BLaER1 treated with 17β-estradiol and CSF1 and Interleukin-3, amounts not matched to agents 10 nM and 100 nM (cell line): ENCODE results near the gene RERE.

Experiments
- H3K27ac ChIP-seq, 11 experiments: shearing (Covaris generic); formaldehyde crosslinking; 2 replicates each; pipeline ENCODE4 v1.8.1; 2022
- H3K27me3 ChIP-seq, 11 experiments: shearing (Covaris generic); formaldehyde crosslinking; 2 replicates each; pipeline ENCODE4 v1.8.1; 2022
- H3K36me3 ChIP-seq, 11 experiments: shearing (Covaris generic); formaldehyde crosslinking; 2 replicates each; pipeline ENCODE4 v1.8.1; 2022
- H3K4me1 ChIP-seq, 10 experiments: shearing (Covaris generic); formaldehyde crosslinking; 2 replicates each; pipeline ENCODE4 v1.8.1; 2022
- H3K4me2 ChIP-seq, 11 experiments: shearing (Covaris generic); formaldehyde crosslinking; 2 replicates each; pipeline ENCODE4 v1.8.1; 2022
- H3K4me3 ChIP-seq, 10 experiments: shearing (Covaris generic); formaldehyde crosslinking; 2 replicates each; pipeline ENCODE4 v1.8.1; 2022
- H3K9ac ChIP-seq, 11 experiments: shearing (Covaris generic); formaldehyde crosslinking; 2 replicates each; pipeline ENCODE4 v1.8.1; 2022
- H3K9me3 ChIP-seq, 11 experiments: shearing (Covaris generic); formaldehyde crosslinking; replicated peaks in 1 of 11; 2 replicates each; pipeline ENCODE4 v1.8.1; 2022
- H4K20me1 ChIP-seq, 11 experiments: shearing (Covaris generic); formaldehyde crosslinking; 2 replicates each; pipeline ENCODE4 v1.8.1; 2022
- Cebpa-rat ChIP-seq, 11 experiments: shearing (Covaris generic); IDR thresholded peaks; 2 replicates each; pipeline ENCODE4 v1.8.1; 2022

The RERE gene

DNA sequence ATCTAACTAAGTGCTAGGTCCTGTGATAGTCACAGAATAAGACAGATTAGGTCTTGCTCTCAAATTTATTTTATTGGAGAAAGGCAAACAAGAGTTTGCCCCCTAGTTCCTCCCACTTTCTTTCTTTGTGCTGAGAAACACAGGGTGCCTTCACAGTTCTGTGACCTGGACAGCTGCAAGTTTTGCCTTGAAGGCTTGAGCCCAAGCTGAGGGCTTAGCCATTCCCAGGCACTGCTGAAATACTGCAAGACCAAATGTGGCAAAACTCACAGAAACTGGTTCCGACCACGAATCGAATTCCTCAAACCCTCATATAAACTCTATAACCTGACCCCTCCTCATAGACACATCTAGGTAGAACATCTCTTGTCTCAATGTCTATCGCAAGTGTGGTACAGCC, 227.9 kb downstream of the RERE start:
- Histone ChIP-seq H3K36me3 (peaks cover 9 to 90% (median 66%) of the 10 kb centered on the region in 11 experiments; a peak in 21 of 22 replicates), H3K9me3 (peaks cover 12 to 18% (median 13%) of the 10 kb centered on the region in 11 experiments), H3K27me3 (no peaks in the 10 kb centered on the region), H3K4me1 (peaks cover 0 to 21% (median 13%) of the 10 kb centered on the region in 10 experiments; a peak in 7 of 20 replicates), H3K27ac (no peak overlapping the region), H3K9ac (no peak overlapping the region), H3K4me3 (no peak overlapping the region), H3K4me2 (no peak overlapping the region), H4K20me1 (peaks cover 47 to 100% (median 90%) of the 10 kb centered on the region in 11 experiments; a peak in 21 of 22 replicates)
- no peak for TF ChIP-seq Cebpa-rat (IDR thresholded peaks at IDR 0.05)

DNA sequence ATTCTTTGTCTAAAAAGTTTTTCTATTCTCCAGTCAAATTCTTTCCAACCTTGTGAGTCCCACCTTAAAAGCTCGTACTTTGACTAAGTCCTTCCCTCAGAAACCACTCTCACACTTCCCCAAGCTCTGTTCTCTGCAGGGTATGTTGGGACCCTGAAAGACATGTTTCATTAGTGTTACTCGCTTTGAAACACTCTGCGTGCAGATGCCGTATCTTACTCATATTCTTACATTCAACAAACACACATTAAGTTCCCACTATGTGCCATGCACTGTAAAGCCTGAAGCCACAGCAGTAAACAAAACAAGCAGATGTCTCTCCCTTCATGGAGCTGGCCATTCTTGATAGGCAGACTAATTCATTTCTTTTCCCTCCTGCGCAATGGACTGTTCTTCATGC, 229.7 kb downstream of the RERE start:
- peaks cover 0 to under 1% (median 0%) of the 10 kb centered on the region in 11 experiments; a peak in 1 of 22 replicates for H3K9me3 ChIP-seq
- peaks cover 0 to 86% (median 61%) of the 10 kb centered on the region in 11 experiments; a peak in 20 of 22 replicates for H3K36me3 ChIP-seq
- H3K4me2 ChIP-seq, result no peak overlapping the region
- H3K27me3 ChIP-seq, result no peaks in the 10 kb centered on the region
- H3K4me3 ChIP-seq, result no peak overlapping the region
- H3K9ac ChIP-seq, result no peak overlapping the region
- H3K4me1 ChIP-seq, result peaks cover 0 to 21% (median 13%) of the 10 kb centered on the region in 10 experiments; a peak in 7 of 20 replicates
- peaks cover 47 to 100% (median 98%) of the 10 kb centered on the region in 11 experiments; a peak in 21 of 22 replicates for H4K20me1 ChIP-seq
- H3K27ac ChIP-seq, result no peak overlapping the region
- TF ChIP-seq Cebpa-rat (IDR thresholded peaks at IDR 0.05), result no peak

DNA sequence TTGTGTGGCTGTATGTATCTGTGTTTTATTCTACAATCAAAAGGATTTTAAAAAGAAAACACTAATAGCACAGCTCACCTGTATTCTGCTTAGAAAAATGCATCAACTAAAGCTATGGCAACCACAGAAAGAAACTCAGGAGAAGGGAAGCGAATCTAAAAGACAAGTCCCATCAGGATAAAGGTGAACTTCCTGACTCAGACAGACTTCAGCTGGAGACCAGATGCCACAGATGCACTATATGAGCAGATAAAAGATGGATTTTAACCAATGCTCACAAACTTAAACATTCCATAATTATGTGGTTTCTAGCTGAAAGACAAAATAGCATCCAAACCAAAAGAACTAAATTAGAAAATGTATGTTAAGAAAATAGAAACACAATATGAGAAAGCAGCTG, 231.0 kb downstream of the RERE start:
- no peak for TF ChIP-seq Cebpa-rat (IDR thresholded peaks at IDR 0.05)
- Histone ChIP-seq H3K4me1 (peaks cover 0 to 17% (median 10%) of the 10 kb centered on the region in 10 experiments; a peak in 7 of 20 replicates), H3K27ac (no peak overlapping the region), H4K20me1 (peaks cover 44 to 99% (median 94%) of the 10 kb centered on the region in 11 experiments; a peak in 21 of 22 replicates), H3K4me3 (no peak overlapping the region), H3K9ac (no peak overlapping the region), H3K36me3 (peaks cover 0 to 85% (median 63%) of the 10 kb centered on the region in 11 experiments; a peak in 20 of 22 replicates), H3K4me2 (no peak overlapping the region), H3K9me3 (no peaks in the 10 kb centered on the region), H3K27me3 (no peaks in the 10 kb centered on the region)

DNA sequence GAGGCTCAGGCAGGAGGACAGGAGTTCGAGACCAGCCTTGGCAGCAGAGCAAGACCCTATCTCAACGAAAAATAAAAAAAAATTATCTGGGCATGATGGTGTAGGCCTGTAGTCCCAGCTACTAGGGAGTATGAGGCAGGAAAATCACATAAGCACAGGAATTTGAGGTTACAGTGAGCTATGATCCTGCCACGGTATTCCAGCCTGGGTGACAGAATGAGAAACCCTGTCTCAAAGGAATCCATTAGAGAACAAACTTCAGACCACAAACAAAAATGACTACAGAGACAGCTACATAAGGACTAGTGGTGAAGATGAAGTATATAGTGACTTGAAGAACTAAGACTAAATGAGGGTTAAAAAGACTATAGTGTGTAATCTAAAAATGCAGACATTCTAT, 233.1 kb downstream of the RERE start:
- Histone ChIP-seq H3K36me3 (peaks cover 14 to 83% (median 58%) of the 10 kb centered on the region in 11 experiments; a peak in 21 of 22 replicates), H3K9me3 (no peaks in the 10 kb centered on the region), H3K9ac (no peak overlapping the region), H3K27ac (no peak overlapping the region), H3K4me1 (peaks cover 0 to 8% (median 0%) of the 10 kb centered on the region in 10 experiments; a peak in 1 of 20 replicates), H4K20me1 (peaks cover 27 to 99% (median 84%) of the 10 kb centered on the region in 11 experiments; a peak in 19 of 22 replicates), H3K4me3 (no peak overlapping the region), H3K4me2 (no peak overlapping the region), H3K27me3 (no peaks in the 10 kb centered on the region)
- TF ChIP-seq Cebpa-rat (IDR thresholded peaks at IDR 0.05), result no peak

DNA sequence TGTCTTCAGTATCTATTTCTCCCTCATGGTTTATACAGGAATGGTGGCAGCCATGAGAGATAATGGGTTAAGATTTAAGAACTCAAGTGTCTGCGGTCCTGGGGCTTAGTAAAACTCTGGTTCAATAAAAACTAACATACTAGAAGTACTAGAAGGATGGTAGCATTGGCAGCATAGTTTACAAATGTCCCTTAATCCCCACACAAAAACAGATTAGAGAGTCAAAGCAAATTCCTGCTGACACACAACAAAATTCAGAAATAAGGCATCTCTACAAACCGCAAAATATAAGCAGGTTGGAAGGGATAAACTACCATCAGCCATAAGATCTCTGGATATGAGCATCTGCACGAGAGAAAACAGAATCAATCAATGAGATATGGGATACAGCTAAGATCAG, 234.4 kb downstream of the RERE start:
- H3K27ac ChIP-seq, result no peak overlapping the region
- no peak overlapping the region for H3K4me3 ChIP-seq
- no peak overlapping the region for H3K9ac ChIP-seq
- H3K27me3 ChIP-seq, result no peaks in the 10 kb centered on the region
- no peak for TF ChIP-seq Cebpa-rat (IDR thresholded peaks at IDR 0.05)
- H3K36me3 ChIP-seq, result peaks cover 18 to 90% (median 63%) of the 10 kb centered on the region in 11 experiments; a peak in 21 of 22 replicates
- H4K20me1 ChIP-seq, result peaks cover 21 to 99% (median 75%) of the 10 kb centered on the region in 11 experiments; a peak in 20 of 22 replicates
- no peak overlapping the region for H3K4me2 ChIP-seq
- no peaks in the 10 kb centered on the region for H3K9me3 ChIP-seq
- peaks cover 0 to 5% (median 0%) of the 10 kb centered on the region in 10 experiments; a peak in 1 of 20 replicates for H3K4me1 ChIP-seq

DNA sequence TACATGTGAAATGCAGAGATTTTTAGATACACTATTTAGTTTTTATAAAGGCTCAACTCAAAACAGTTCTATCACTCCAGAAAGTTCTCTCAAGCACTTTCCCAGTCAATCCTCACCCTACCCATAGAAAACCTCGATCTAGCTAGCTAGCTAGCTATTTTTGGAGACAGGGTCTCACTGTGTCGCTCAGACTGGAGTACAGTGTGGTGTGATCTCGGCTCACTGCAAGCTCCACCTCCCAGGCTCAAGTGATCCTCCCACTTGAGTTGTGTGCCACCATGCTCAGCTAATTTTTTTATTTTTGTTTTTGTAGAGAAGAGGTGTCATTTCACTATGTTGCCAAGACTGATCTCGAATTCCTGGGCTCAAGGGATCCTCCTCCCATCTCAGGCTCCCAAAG, 236.9 kb downstream of the RERE start:
- H3K4me2 ChIP-seq, result no peak overlapping the region
- no peak overlapping the region for H3K9ac ChIP-seq
- peaks cover 4 to 97% (median 59%) of the 10 kb centered on the region in 11 experiments; a peak in 18 of 22 replicates for H4K20me1 ChIP-seq
- H3K27me3 ChIP-seq, result no peaks in the 10 kb centered on the region
- H3K36me3 ChIP-seq, result peaks cover 30 to 94% (median 70%) of the 10 kb centered on the region in 11 experiments; a peak in 21 of 22 replicates
- H3K4me1 ChIP-seq, result no peaks in the 10 kb centered on the region
- no peak overlapping the region for H3K27ac ChIP-seq
- H3K9me3 ChIP-seq, result no peaks in the 10 kb centered on the region
- TF ChIP-seq Cebpa-rat (IDR thresholded peaks at IDR 0.05), result no peak
- no peak overlapping the region for H3K4me3 ChIP-seq

DNA sequence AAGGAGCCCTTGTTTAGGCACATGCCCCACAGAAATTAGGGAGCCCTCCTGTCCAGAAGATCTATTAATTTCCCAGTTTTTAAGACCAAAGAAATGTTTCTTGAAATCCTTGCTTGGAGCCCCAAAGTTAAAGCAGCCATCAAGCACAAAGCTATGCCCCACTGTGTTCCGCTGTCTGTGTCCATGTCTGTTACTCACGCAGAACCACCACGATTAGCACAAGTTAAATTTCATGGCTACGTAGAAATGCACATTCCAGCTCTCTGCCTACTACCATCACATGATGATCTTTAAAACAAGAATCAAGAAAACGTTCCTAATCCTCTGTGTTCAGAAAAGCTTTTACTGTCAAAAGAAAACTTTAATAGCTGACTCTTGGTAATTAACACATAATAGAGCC, 238.5 kb downstream of the RERE start:
- Histone ChIP-seq H3K4me1 (peaks cover 0 to 3% (median 0%) of the 10 kb centered on the region in 10 experiments; a peak in 1 of 20 replicates), H3K9me3 (no peaks in the 10 kb centered on the region), H4K20me1 (peaks cover 0 to 96% (median 56%) of the 10 kb centered on the region in 11 experiments; a peak in 16 of 22 replicates), H3K4me3 (no peak overlapping the region), H3K4me2 (no peak overlapping the region), H3K9ac (no peak overlapping the region), H3K36me3 (peaks cover 30 to 91% (median 70%) of the 10 kb centered on the region in 11 experiments; a peak in 21 of 22 replicates), H3K27ac (no peak overlapping the region), H3K27me3 (no peaks in the 10 kb centered on the region)
- TF ChIP-seq Cebpa-rat (IDR thresholded peaks at IDR 0.05), result no peak

DNA sequence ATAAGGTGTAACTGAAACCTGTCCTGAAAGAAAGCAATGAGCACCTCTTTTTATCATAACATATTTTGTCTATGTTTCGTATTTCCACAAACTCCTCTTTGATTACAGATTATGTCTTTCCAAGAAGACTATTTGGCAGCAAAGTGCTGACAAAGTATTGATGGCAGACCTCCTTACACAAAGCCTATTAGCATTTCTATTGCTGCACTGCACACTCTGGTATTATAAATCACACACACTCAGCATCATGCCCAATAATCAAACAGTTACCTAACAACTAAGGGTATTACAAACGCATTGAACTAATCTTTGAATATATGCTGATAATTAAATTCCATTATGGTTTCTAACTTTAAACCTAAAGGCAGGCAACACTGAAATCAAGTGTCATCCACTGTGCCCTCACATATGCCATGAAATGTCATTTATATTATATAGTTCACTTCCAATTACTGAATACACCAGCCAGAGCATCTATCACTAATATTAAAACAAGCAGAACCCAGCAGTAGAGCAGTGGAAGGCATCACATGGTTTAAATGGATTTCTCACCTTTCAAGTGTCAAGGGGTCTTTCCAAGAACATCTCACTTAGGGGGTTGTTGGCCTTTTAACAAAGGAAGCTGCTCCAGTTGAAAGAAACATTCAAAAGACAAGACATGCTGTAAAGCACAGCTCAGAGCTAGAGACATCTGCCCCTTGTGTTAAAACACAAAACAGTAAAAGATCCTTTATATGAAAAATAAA, 239.1 kb downstream of the RERE start:
- Histone ChIP-seq H3K9ac (no peak overlapping the region), H3K36me3 (peaks cover 30 to 91% (median 68%) of the 10 kb centered on the region in 11 experiments; a peak in 21 of 22 replicates), H3K27ac (no peak overlapping the region), H3K4me1 (peaks cover 0 to 8% (median 0%) of the 10 kb centered on the region in 10 experiments; a peak in 2 of 20 replicates), H3K27me3 (no peaks in the 10 kb centered on the region), H4K20me1 (peaks cover 0 to 96% (median 55%) of the 10 kb centered on the region in 11 experiments; a peak in 16 of 22 replicates), H3K4me2 (no peak overlapping the region), H3K9me3 (no peaks in the 10 kb centered on the region), H3K4me3 (no peak overlapping the region)
- TF ChIP-seq Cebpa-rat (IDR thresholded peaks at IDR 0.05), result no peak

DNA sequence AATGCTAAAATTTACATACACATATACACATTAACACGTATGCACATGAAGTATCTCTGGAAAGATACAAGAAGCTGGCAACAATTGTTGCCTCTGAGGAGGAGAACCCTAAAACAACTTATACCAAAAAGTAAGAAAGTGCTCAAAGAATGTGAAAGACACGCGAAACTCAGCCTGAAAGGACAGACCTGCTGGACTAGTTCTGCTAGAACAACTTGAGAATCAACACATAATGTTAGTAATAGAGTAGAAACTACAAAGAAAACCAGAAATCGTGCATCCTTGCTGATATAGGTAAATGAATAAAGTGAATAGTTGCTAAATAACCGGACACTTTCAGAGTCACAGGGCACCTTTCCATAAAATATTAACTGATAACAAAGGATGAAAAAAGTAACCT, 242.5 kb downstream of the RERE start:
- H3K36me3 ChIP-seq, result peaks cover 22 to 77% (median 48%) of the 10 kb centered on the region in 11 experiments; a peak in 21 of 22 replicates
- no peak overlapping the region for H3K4me2 ChIP-seq
- H3K4me1 ChIP-seq, result peaks cover 9 to 26% (median 17%) of the 10 kb centered on the region in 10 experiments
- no peaks in the 10 kb centered on the region for H3K27me3 ChIP-seq
- H4K20me1 ChIP-seq, result peaks cover 0 to 99% (median 49%) of the 10 kb centered on the region in 11 experiments; a peak in 16 of 22 replicates
- no peak overlapping the region for H3K27ac ChIP-seq
- H3K4me3 ChIP-seq, result no peak overlapping the region
- no peak overlapping the region for H3K9ac ChIP-seq
- no peaks in the 10 kb centered on the region for H3K9me3 ChIP-seq
- no peak for TF ChIP-seq Cebpa-rat (IDR thresholded peaks at IDR 0.05)
